ENCODE measurements around the gene KCNQ1.

DNA sequence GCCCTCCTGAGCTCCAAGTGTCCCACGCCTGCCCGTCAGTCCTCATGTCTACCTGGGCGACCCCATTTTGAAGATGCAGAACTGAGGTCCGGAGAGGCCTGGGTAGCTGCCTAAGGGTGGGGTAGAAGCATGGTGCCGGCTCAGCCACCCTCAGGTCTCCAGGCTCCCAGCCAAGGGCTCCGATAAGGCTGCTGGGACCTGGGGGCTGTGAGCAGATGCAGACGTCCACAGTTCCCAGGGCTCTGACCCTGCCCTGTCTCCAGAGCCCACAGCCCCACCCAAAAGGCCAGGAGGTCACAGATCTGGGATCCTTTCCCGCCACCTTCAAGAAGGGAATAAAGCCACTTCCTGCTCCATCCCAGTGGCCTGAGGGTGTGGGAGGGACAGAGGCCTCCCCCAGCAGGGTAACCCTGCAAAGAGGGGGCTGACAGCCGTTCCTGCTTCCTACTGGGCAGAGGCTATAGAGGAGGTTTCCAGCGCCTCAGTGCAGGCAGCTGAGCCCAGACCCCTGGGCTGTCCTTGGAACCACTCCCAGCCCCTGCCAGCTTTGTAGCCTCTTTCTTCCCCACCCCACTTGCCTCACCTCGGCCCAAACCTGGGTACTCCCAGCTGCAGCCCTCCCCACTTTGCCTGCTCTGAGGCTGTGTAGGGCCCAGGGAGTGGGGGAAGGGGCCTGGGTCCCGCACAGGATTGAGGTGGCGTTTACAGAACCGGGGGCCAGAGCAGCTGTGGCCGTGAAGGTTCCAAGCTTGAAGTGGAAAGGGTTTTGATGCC lies 355.3 kb downstream of the KCNQ1 start:
- TF ChIP-seq, protein P1, sequence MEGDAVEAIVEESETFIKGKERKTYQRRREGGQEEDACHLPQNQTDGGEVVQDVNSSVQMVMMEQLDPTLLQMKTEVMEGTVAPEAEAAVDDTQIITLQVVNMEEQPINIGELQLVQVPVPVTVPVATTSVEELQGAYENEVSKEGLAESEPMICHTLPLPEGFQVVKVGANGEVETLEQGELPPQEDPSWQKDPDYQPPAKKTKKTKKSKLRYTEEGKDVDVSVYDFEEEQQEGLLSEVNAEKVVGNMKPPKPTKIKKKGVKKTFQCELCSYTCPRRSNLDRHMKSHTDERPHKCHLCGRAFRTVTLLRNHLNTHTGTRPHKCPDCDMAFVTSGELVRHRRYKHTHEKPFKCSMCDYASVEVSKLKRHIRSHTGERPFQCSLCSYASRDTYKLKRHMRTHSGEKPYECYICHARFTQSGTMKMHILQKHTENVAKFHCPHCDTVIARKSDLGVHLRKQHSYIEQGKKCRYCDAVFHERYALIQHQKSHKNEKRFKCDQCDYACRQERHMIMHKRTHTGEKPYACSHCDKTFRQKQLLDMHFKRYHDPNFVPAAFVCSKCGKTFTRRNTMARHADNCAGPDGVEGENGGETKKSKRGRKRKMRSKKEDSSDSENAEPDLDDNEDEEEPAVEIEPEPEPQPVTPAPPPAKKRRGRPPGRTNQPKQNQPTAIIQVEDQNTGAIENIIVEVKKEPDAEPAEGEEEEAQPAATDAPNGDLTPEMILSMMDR (conservative IDR thresholded peaks at IDR 0.05), result no peak
- TF ChIP-seq EZH2 (IDR thresholded peaks at IDR 0.05; ENCODE audit: low read depth), result no peak
